Measurements from ENCODE around the gene CUZD1.

Gene CUZD1

GRCh38 chr10:122839505-122839904 is 6.2 kb downstream of the CUZD1 start:
- Histone ChIP-seq H3K27ac (replicated peaks) (no peak overlapping the region), H3K27me3 (ENCODE audit: insufficient read depth, poor library complexity, severe bottlenecking) (no peaks in the 10 kb centered on the region), H3K4me3 (replicated peaks; ENCODE audit: insufficient read depth, low read length) (no peak overlapping the region)
- no peak for DNase-seq (ENCODE audit: low read depth in 1 of 2, low spot score in 1 of 2)
- no peak for TF ChIP-seq SPI1 (IDR thresholded peaks at IDR 0.05; ENCODE audit: borderline replicate concordance, low read depth)
- no peak for TF ChIP-seq CTCF (IDR thresholded peaks at IDR 0.05; ENCODE audit: insufficient read depth, low read length)
- no peak for TF ChIP-seq POLR2AphosphoS5 (IDR thresholded peaks at IDR 0.05; ENCODE audit: low read depth)
- TF ChIP-seq REST (IDR thresholded peaks at IDR 0.05; ENCODE audit: insufficient replicate concordance, low read depth) = no peak
- TF ChIP-seq GABPA (IDR thresholded peaks at IDR 0.05; ENCODE audit: low read depth) = no peak

GRCh38 chr10:122838880-122839279 is 6.8 kb downstream of the CUZD1 start:
- Histone ChIP-seq H3K27ac (replicated peaks) (no peak overlapping the region), H3K27me3 (ENCODE audit: insufficient read depth, poor library complexity, severe bottlenecking) (no peaks in the 10 kb centered on the region), H3K4me3 (replicated peaks; ENCODE audit: insufficient read depth, low read length) (no peak overlapping the region)
- DNase-seq (ENCODE audit: low read depth in 1 of 2, low spot score in 1 of 2) = no peak
- no peak for TF ChIP-seq POLR2AphosphoS5 (IDR thresholded peaks at IDR 0.05; ENCODE audit: low read depth)

GRCh38 chr10:122835908-122836307 is 9.7 kb downstream of the CUZD1 start:
- no peak overlapping the region for H3K4me3 ChIP-seq (replicated peaks; ENCODE audit: insufficient read depth, low read length)
- DNase-seq (ENCODE audit: low read depth in 1 of 2, low spot score in 1 of 2) = no peak
- TF ChIP-seq GABPA (IDR thresholded peaks at IDR 0.05; ENCODE audit: low read depth) = no peak
- no peak for TF ChIP-seq POLR2AphosphoS5 (IDR thresholded peaks at IDR 0.05; ENCODE audit: low read depth)
- no peak for TF ChIP-seq CTCF (IDR thresholded peaks at IDR 0.05; ENCODE audit: insufficient read depth, low read length)
- no peak for TF ChIP-seq REST (IDR thresholded peaks at IDR 0.05; ENCODE audit: insufficient replicate concordance, low read depth)
- TF ChIP-seq SPI1 (IDR thresholded peaks at IDR 0.05; ENCODE audit: borderline replicate concordance, low read depth) = no peak
- H3K27me3 ChIP-seq (ENCODE audit: insufficient read depth, poor library complexity, severe bottlenecking) = peaks cover 2% of the 10 kb centered on the region
- no peak overlapping the region for H3K27ac ChIP-seq (replicated peaks)

GRCh38 chr10:122830965-122831353 is 14.7 kb downstream of the CUZD1 start:
- Histone ChIP-seq H3K4me3 (replicated peaks; ENCODE audit: insufficient read depth, low read length) (no peak overlapping the region), H3K27me3 (ENCODE audit: insufficient read depth, poor library complexity, severe bottlenecking) (peaks cover 7% of the 10 kb centered on the region), H3K27ac (replicated peaks) (no peak overlapping the region)
- no peak for TF ChIP-seq GABPA (IDR thresholded peaks at IDR 0.05; ENCODE audit: low read depth)
- DNase-seq (ENCODE audit: low read depth in 1 of 2, low spot score in 1 of 2) = no peak

GRCh38 chr10:122830273-122830964 is 15.2 kb downstream of the CUZD1 start:
- no peak overlapping the region for H3K27ac ChIP-seq (replicated peaks)
- H3K4me3 ChIP-seq (replicated peaks; ENCODE audit: insufficient read depth, low read length) = no peak overlapping the region
- peaks cover 8% of the 10 kb centered on the region for H3K27me3 ChIP-seq (ENCODE audit: insufficient read depth, poor library complexity, severe bottlenecking)
- DNase-seq (ENCODE audit: low read depth in 1 of 2, low spot score in 1 of 2) = no peak
- TF ChIP-seq GABPA (IDR thresholded peaks at IDR 0.05; ENCODE audit: low read depth) (no peak), POLR2AphosphoS5 (IDR thresholded peaks at IDR 0.05; ENCODE audit: low read depth) (no peak), CTCF (IDR thresholded peaks at IDR 0.05; ENCODE audit: insufficient read depth, low read length) (no peak), SPI1 (IDR thresholded peaks at IDR 0.05; ENCODE audit: borderline replicate concordance, low read depth) (no peak), REST (IDR thresholded peaks at IDR 0.05; ENCODE audit: insufficient replicate concordance, low read depth) (no peak)
